Fibroblast of pulmonary artery (primary cell): ENCODE results near the gene MOCOS.

Source experiments
- DNase-seq: peaks from one replicate; pipeline ENCODE4 v3.0.0-alpha.2; 2010; ENCODE audit warnings: low read depth
- H3K4me3 ChIP-seq: replicated peaks from 2 replicates; pipeline ENCODE4 v1.5.1; 2011; ENCODE audit warnings: low read depth, mild to moderate bottlenecking, control low read depth, low read length, moderate library complexity
- CTCF ChIP-seq: IDR thresholded peaks from 2 replicates; pipeline ENCODE4 v1.5.1; 2011; ENCODE audit warnings: mild to moderate bottlenecking, control low read depth, low read length, inconsistent platforms; ENCODE audit errors: missing control alignments

The MOCOS gene

GRCh38 chr18:36264283-36264682 lies 77.0 kb downstream of the MOCOS start:
- no peak for DNase-seq
- no peak for TF ChIP-seq CTCF
- no peak overlapping the region for H3K4me3 ChIP-seq

- TF ChIP-seq CTCF = no peak
- DNase-seq = peak; percentile 69
- no peak overlapping the region for H3K4me3 ChIP-seq
Measured at GRCh38 chr18:36265015-36265414, 77.7 kb downstream of the MOCOS start.

- DNase-seq = no peak
- no peak overlapping the region for H3K4me3 ChIP-seq
- TF ChIP-seq CTCF = no peak
Measured at GRCh38 chr18:36269157-36269556, 81.9 kb downstream of the MOCOS start.

DNA sequence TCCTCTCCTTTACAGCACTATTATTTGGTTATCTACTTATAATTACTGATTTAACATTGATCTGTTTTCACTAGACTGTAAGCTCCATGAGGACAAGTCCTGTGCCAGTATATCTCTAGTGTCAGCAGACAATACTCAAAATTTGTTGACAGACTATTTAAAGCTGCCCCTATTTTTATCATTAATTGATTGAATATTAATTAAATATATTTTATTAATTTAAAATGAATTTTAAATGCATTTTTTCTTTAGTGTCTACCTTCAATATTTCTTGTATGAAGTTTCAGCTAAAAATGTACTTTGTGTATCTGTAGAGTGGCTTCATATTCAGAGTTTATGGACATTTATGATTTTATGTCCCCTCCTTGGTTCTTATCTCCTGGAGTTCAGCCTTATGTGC lies 83.9 kb downstream of the MOCOS start:
- TF ChIP-seq CTCF = no peak
- no peak overlapping the region for H3K4me3 ChIP-seq
- no peak for DNase-seq

GRCh38 chr18:36273347-36273746 lies 86.0 kb downstream of the MOCOS start:
- no peak for TF ChIP-seq CTCF
- H3K4me3 ChIP-seq = no peak overlapping the region
- no peak for DNase-seq

GRCh38 chr18:36274083-36274715 lies 86.9 kb downstream of the MOCOS start:
- no peak for TF ChIP-seq CTCF
- H3K4me3 ChIP-seq = no peak overlapping the region
- DNase-seq = no peak

GRCh38 chr18:36275561-36275960 lies 88.3 kb downstream of the MOCOS start:
- no peak overlapping the region for H3K4me3 ChIP-seq
- DNase-seq = no peak
- no peak for TF ChIP-seq CTCF
